Astrocyte (in vitro differentiated cells and primary cell): Measurements from ENCODE around the gene PRKACA.

Experiments used
- CTCF ChIP-seq: IDR thresholded peaks from 2 replicates; pipeline ENCODE4 v1.5.1; 2011; ENCODE audit warnings: low read depth, mild to moderate bottlenecking, inconsistent platforms, low read length, moderate library complexity; ENCODE audit not compliant: insufficient read depth
- EZH2 ChIP-seq: IDR thresholded peaks from 2 replicates; pipeline ENCODE4 v1.6.1; 2012; ENCODE audit warnings: mild to moderate bottlenecking, low read length, inconsistent platforms; ENCODE audit not compliant: insufficient read depth

GRCh38 chr19:14146789-14147216, 29.2 kb upstream of the PRKACA start:
- TF ChIP-seq CTCF (no peak), EZH2 (no peak)
